Naive B cell (primary cell): Measurements from ENCODE around the gene TUBA3D. TPM values are rescaled to one million over a fixed set of nuclear protein-coding genes. Genes with fewer than 3 reads are reported as not detected.
"Not testable (repeated sequence)": the region's sequence is repeated elsewhere in the genome, so short reads cannot be mapped to it uniquely, and the experiment has no call there.

Source experiments
- ATAC-seq, 2 donors: fragments of 150-1000 bp; cut with Tn5 transposase; 2 replicates each; pipeline ENCODE4 v1.10.0; 2021; ENCODE audit warnings: low read depth in 2 of 2, mild to moderate bottlenecking in 2 of 2, moderate library complexity in 2 of 2
- DNase-seq: peaks from one replicate; pipeline ENCODE4 v3.0.0; 2022
- H3K27ac Mint-ChIP-seq, 6 donors: one replicate each; pipeline ENCODE4 v1.8.0; 2020 to 2022; ENCODE audit warnings: mild to moderate bottlenecking in 6 of 6, mixed read lengths in 6 of 6, moderate library complexity in 5 of 6, inconsistent platforms in 2 of 6
- H3K27me3 Mint-ChIP-seq, 3 donors: one replicate each; pipeline ENCODE4 v1.8.0; 2021 to 2022; ENCODE audit warnings: mixed read lengths in 3 of 3, mild to moderate bottlenecking in 1 of 3
- H3K36me3 Mint-ChIP-seq, 2 donors: one replicate each; pipeline ENCODE4 v1.8.0; 2020 to 2022; ENCODE audit warnings: mixed read lengths in 2 of 2, inconsistent platforms in 1 of 2, mild to moderate bottlenecking in 1 of 2
- H3K4me1 Mint-ChIP-seq, 3 donors: one replicate each; pipeline ENCODE4 v1.8.0; 2020 to 2022; ENCODE audit warnings: mixed read lengths in 3 of 3, inconsistent platforms in 1 of 3, mild to moderate bottlenecking in 1 of 3, moderate library complexity in 1 of 3
- H3K4me3 Mint-ChIP-seq, 8 donors: one replicate each; pipeline ENCODE4 v1.8.0; 2020 to 2022; ENCODE audit warnings: mild to moderate bottlenecking in 8 of 8, mixed read lengths in 8 of 8, moderate library complexity in 8 of 8, inconsistent platforms in 2 of 8
- H3K9me3 Mint-ChIP-seq, 7 donors: one replicate each; pipeline ENCODE4 v1.8.0; 2020 to 2022; ENCODE audit warnings: mixed read lengths in 7 of 7, mild to moderate bottlenecking in 5 of 7, inconsistent platforms in 2 of 7, moderate library complexity in 1 of 7
- polyA plus RNA-seq, 6 donors: library from polyadenylated mRNA; unstranded; fragments of 300-500 nt; fragmentation: Illumina TruSeq; gene quantifications; one replicate each; pipeline ENCODE4 v1.2.3, GENCODE V29; 2021; ENCODE audit warnings: low read depth in 6 of 6

Gene TUBA3D
- not detected for polyA plus RNA-seq

DNA sequence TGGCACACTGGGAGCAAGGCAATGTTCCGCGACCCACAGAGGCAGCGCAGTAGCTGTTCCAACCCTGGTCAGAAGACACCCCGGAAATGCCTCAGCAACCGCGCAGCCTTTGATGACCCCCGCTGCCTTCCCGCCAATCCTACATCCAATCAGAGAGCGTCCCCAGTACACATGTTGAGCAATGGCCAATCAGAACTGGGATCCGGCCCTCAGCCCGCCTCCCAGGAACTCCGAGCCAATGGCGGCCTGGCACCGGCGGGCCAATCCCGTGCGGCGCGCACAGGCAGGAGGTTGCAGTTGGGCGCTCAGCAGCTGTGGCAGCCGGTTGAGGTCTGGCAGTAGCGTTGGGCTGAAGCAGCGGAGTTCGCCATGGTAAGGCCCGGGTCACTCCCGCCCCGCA lies at the start of gene TUBA3D:
Gene TUBA3D (plus strand): TSS at position 289 of the 400 bp plus-strand sequence. CDS start 81 bp downstream, at position 370.
- H3K4me1 Mint-ChIP-seq, result no peaks in the 10 kb centered on the region
- H3K9me3 Mint-ChIP-seq, result no peaks in the 10 kb centered on the region
- no peak for DNase-seq

DNA sequence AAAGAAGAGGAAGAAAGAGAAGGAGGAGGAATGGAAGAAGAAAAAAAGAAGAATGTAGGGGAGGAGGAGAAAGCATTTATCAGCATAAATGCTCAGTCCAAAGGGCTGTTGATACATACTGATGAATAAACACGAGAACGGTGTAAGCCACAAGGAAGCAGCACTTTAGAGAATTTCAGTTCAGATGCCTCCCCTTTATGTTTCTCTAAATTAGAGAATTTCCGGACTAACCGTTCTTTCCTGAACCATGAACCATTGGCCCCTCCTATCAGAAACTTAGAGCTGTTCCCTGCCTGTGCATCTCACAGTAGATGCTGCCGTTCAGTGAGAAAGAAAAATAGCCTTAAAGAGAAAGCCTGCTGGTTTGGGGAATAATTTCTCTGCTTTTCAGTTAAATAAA lies 49.2 kb upstream of the TUBA3D start:
- Mint-ChIP-seq H3K4me3 (no peak overlapping the region), H3K36me3 (no peaks in the 10 kb centered on the region), H3K4me1 (peaks cover 0 to 4% (median 0%) of the 10 kb centered on the region in 3 donors), H3K27me3 (peaks cover 48 to 62% (median 60%) of the 10 kb centered on the region in 3 donors), H3K27ac (no peak overlapping the region), H3K9me3 (no peaks in the 10 kb centered on the region)
- no peak for DNase-seq
- ATAC-seq, result no peak

More for the DNA sequence above, at the start of gene TUBA3D:
- Mint-ChIP-seq H3K4me3 (no peak within 1 kb of the TSS), H3K36me3 (no peaks in the 10 kb centered on the region), H3K27me3 (no peaks in the 10 kb centered on the region), H3K27ac (no peak within 1 kb of the TSS)
- ATAC-seq, result no peak

DNA sequence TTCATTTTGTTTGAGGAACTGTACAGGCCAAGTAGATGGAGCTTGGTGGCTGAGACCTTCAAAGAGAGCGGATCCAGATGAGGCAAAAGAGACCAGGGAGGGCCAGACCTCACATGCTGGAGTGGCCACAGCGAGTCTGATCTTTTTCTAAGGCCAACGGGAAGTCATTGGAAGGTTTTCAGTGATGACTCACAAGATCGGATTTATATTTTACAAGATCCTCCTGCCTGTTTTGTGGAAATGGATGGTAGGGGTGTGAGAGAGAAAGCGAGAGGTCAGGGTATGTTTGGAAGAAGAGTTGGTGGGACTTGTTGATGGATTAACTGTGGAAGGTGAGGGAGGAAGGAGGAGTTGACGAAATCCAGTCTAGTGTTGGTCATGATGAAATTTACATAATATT lies 44.6 kb upstream of the TUBA3D start:
- Mint-ChIP-seq H3K4me1 (no peaks in the 10 kb centered on the region), H3K27ac (no peak overlapping the region), H3K36me3 (no peaks in the 10 kb centered on the region), H3K27me3 (peaks cover 33 to 38% (median 37%) of the 10 kb centered on the region in 3 donors), H3K9me3 (no peaks in the 10 kb centered on the region), H3K4me3 (no peak overlapping the region)
- no peak for DNase-seq
- no peak for ATAC-seq

DNA sequence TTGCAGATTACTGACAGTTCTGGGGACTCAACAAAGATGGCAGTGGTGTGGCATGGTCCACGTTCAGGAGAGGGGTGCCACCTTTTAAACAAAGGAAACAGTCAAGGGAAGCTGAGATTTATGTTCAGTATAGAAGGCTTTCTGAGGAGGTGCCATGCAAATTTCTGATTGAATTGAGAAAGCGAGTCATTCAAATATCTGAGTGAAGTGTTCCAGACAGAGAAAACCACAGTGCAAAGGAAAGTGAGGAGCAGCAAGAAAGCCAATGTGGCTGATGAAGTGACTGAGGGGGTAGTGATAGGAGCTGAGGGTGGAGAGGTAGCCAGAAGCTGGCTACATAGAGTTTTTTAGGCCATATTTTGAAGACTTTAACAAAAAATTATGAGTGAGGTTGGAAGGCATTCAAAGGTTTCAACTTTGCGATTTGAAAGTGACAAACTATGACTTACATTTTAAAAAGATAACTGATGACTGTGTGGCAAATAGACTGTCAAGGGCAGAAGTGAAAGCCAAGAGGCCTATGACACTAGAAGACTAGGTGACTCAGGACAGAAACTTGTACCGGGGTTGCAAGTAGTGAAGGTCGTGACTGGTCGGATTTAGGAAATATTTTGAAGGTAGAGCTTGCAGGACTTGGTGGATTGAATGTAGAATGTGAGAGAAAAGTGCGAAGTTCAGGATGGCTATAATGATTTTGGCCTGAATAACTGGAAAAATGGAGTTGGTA lies 35.0 kb upstream of the TUBA3D start:
- not testable (repeated sequence) for H3K4me1 Mint-ChIP-seq, H3K4me3 Mint-ChIP-seq, DNase-seq, H3K36me3 Mint-ChIP-seq, ATAC-seq, H3K9me3 Mint-ChIP-seq, H3K27ac Mint-ChIP-seq
- H3K27me3 Mint-ChIP-seq, result peaks cover 0 to 17% (median 14%) of the 10 kb centered on the region in 3 donors

DNA sequence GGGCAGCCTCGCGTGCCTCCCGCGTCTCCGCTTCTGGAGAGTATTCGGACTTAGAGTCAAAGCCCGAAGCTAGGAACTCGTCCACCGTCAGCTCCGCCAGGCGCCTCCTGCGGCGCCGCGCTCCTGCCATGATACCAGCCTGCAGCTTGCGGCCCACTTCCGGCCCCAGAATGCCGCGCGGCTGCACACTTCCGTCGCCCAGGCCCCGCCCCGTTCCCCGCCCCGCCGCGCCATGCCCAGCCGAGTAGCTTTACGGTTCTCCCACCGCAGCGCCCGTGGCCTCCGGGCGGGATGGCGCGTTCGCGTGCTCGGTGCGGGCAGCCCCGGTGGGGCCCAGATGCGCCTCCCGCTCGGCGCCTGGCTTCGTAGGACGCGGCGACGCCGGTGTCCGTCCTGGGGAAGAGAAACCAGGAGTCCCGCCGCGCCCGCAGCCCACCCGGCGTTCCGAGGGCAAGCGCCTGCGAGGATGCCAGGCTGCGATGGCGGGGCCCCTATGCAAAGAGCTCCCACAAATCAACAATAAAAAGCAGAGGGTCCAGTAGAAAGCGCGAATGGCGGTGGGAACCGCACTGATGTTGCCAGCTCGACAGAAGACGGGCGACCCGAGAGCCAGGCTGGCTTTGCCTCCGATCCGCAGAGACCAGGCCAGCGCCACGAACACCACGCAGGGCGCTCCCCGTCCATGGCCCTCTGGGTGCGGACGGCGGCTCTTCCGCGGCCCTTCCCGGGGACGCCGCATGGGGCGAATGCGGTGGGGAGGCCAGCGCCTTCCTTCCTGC lies 31.0 kb upstream of the TUBA3D start:
- H3K36me3 Mint-ChIP-seq, H3K4me3 Mint-ChIP-seq, DNase-seq, H3K4me1 Mint-ChIP-seq, ATAC-seq, H3K9me3 Mint-ChIP-seq, H3K27ac Mint-ChIP-seq: not testable (repeated sequence)
- H3K27me3 Mint-ChIP-seq, result peaks cover 4 to 22% (median 14%) of the 10 kb centered on the region in 3 donors

DNA sequence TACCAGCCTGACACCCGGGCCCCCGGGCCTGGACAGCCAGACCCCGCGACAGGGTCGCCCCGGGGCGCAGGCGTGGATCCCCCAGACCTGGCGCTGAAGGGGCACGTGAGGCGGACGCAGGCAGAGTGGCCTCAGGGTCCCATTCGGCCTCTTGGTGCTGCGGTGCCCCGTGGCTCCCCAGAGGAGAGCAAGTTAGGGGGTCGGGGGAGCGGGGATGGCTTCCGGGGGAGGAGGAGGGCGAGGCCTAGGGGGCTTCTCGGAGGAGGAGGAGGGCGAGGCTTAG lies 30.5 kb upstream of the TUBA3D start:
- not testable (repeated sequence) for H3K9me3 Mint-ChIP-seq, ATAC-seq, DNase-seq, H3K36me3 Mint-ChIP-seq, H3K27ac Mint-ChIP-seq, H3K4me1 Mint-ChIP-seq, H3K4me3 Mint-ChIP-seq
- peaks cover 7 to 21% (median 18%) of the 10 kb centered on the region in 3 donors for H3K27me3 Mint-ChIP-seq

DNA sequence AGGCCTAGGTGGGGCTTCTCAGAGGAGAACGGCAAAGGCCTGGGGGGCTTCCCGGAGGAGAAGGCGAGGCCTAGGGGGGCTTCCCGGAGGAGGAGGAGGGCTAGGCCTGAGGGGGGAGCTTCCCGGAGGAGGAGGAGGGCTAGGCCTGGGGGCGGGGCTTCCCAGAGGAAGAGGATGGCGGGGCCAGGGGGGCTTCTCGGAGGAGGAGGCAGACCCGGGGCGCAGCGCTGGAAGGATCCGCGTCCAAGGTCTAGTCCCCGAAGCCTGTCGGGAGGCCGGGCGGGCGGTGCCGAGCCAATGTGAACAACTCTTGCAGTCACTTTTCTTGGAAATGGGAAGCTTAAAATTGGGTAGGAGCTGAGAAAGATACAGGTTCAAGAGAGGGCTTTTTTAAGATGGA lies 30.0 kb upstream of the TUBA3D start:
- Mint-ChIP-seq H3K4me3 (no peak overlapping the region), H3K27me3 (peaks cover 7 to 18% (median 17%) of the 10 kb centered on the region in 3 donors), H3K4me1 (no peaks in the 10 kb centered on the region), H3K36me3 (no peaks in the 10 kb centered on the region), H3K27ac (no peak overlapping the region), H3K9me3 (peaks cover 0 to 1% (median 0%) of the 10 kb centered on the region in 7 donors)
- DNase-seq (no peak), ATAC-seq (no peak)

DNA sequence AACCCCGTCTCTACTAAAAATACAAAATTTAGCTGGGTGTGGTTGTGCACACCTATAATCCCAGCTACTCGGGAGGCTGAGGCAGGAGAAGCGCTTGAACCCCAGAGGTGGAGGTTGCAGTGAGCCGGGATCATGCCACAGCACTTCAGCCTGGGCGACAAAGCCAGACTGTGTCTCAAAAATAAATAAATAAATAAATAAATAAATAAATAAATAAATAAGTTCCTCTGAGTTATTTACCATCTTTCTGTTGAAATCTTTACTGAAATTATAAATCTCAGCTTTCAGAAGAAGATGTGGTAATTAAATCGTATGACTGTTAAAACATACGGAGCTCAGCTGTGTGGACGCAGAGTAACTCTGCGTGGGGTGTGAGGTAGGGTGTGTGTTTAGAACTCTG lies 27.9 kb upstream of the TUBA3D start:
- H3K27ac Mint-ChIP-seq, H3K4me1 Mint-ChIP-seq, DNase-seq, H3K9me3 Mint-ChIP-seq, H3K27me3 Mint-ChIP-seq, H3K4me3 Mint-ChIP-seq, ATAC-seq, H3K36me3 Mint-ChIP-seq: not testable (repeated sequence)

DNA sequence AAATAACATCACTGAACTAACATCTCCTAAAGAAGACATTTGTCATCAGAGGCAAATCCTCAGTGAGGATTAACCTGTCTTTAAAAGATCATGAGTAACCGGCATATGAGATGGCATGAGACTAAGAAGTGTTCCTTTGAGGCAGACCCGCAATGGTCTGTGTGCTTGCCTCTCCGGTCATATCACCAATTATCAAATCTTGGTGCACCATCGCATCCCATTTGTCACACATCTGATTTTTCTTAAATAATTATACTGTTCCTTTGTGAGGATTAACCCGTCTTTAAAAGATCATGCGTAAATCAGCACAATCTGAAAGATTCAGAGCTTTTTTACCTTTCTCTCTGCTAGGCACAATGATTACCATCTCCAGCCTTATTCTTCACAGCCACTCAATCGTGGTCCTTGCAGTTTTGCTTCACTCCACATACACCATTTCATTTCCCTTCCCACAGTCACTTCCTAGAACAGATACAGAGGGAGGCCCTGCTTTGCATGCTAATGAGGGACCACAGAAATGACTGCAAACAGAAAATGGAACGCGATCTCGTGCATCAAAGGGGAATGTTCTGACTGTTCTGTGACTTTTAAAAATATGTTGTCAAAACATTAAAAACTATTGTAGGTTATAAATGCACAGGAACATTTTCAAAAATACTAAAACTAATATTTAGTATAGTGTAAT lies 24.5 kb upstream of the TUBA3D start:
- H3K9me3 Mint-ChIP-seq, H3K4me1 Mint-ChIP-seq, ATAC-seq, DNase-seq, H3K4me3 Mint-ChIP-seq, H3K27ac Mint-ChIP-seq, H3K36me3 Mint-ChIP-seq: not testable (repeated sequence)
- peaks cover 5 to 13% (median 13%) of the 10 kb centered on the region in 3 donors for H3K27me3 Mint-ChIP-seq

DNA sequence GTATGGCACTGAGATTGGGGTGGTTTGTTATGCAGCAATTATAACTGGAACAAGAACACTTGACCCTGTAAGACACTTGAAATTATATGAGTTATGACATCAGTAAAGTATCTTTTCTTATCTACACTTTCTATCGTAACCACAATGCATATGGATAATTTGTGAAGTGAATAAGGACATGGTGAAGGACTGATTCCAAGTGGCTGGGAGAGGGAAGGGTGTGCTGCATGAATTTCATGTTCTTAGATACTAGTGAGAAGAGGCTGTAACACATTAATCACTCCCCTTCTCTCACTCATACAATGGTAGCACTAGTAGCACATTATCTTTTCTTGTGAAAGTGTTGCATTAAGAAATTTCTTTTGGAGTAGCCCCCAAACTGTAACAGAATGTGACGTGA lies 21.0 kb upstream of the TUBA3D start:
- peaks cover 8 to 20% (median 9%) of the 10 kb centered on the region in 3 donors for H3K27me3 Mint-ChIP-seq
- H3K9me3 Mint-ChIP-seq, H3K4me1 Mint-ChIP-seq, H3K27ac Mint-ChIP-seq, ATAC-seq, DNase-seq, H3K4me3 Mint-ChIP-seq, H3K36me3 Mint-ChIP-seq: not testable (repeated sequence)

DNA sequence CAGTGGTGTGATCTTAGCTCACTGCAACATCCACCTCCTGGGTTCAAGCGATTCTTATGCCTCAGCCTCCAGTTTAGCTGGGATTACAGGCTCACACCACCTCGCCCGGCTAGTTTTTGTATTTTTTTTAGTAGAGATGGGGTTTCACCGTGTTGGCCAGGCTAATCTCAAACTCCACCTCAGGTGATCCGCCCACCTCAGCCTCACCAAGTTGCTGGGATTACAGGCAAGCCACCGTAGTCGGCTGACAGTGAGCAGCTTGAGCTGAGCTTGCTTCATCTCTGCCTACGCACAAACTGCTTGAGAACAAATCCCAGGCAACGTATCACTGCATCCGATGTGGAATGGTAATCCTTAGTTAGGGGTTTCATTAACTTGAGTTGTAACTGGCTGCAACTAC lies 8.2 kb upstream of the TUBA3D start:
- not testable (repeated sequence) for H3K4me1 Mint-ChIP-seq, ATAC-seq, DNase-seq, H3K36me3 Mint-ChIP-seq, H3K9me3 Mint-ChIP-seq, H3K4me3 Mint-ChIP-seq, H3K27me3 Mint-ChIP-seq, H3K27ac Mint-ChIP-seq

DNA sequence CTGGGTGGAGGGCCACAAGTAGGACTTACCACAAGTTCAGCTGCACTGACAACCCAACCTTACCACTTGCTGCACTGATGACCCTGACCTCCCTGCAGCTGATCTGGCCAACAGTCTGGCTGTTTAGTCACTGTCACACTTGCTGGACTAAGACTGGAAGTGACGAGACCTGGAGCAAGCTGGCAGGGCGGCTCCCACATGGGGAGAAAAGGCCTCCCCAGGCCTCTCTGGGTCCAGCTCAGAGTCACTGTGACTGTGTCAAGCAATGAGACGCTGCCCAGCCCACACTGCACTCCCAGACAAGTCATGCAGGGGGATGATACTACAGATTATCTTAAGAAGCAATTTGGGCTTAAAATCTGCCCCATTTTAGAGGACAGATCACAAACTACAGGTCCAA lies 5.0 kb upstream of the TUBA3D start:
- not testable (repeated sequence) for DNase-seq, ATAC-seq, H3K27me3 Mint-ChIP-seq, H3K9me3 Mint-ChIP-seq, H3K4me3 Mint-ChIP-seq, H3K36me3 Mint-ChIP-seq, H3K4me1 Mint-ChIP-seq, H3K27ac Mint-ChIP-seq

DNA sequence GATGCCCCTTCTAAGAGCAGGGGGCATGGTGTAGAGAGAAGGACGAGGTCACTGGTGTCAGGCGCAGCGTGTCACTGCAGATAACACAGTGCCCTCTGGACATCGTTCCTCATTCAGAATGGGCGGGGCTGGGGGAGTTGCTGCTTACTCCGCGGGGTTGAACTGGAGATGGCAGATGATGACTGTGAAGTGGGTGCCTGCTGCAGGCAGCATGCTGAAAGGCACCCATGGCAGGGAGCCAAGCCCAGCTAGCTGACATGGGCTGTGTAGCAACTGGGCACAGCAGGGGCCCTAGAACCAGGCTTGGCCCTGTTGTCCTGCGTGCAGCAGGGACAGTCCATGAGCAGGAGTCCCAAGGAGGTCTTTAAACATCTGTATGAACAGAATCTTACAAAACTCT lies 4.3 kb upstream of the TUBA3D start:
- ATAC-seq, H3K27ac Mint-ChIP-seq, DNase-seq: not testable (repeated sequence)

DNA sequence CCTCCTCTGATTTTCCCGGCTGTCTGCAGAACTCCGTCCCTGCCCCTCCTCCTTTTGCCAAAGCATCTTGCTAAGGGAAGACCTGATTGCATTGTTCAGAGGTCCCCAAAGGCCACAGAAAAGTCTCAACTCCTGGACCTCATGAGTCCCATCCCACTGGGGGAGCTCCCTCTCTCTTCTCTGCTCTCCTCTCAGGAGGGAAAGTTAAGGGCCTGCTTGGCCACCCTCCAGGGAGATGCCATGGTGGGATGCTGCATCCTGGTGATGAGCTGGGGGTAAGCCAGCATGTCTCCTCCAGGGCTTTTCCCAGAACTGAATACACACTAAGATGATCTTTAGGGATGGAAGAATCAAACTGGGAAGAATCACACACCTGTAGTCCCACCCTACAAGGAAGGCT lies 2.7 kb upstream of the TUBA3D start:
- ATAC-seq, H3K9me3 Mint-ChIP-seq, H3K4me3 Mint-ChIP-seq, H3K4me1 Mint-ChIP-seq, H3K36me3 Mint-ChIP-seq, DNase-seq, H3K27me3 Mint-ChIP-seq: not testable (repeated sequence)
- H3K27ac Mint-ChIP-seq, result peak overlapping the region in 1 of 6 donors; percentile 68

More for the DNA sequence above, 4.3 kb upstream of the TUBA3D start:
- H3K4me1 Mint-ChIP-seq, H3K36me3 Mint-ChIP-seq, H3K27me3 Mint-ChIP-seq, H3K4me3 Mint-ChIP-seq, H3K9me3 Mint-ChIP-seq: not testable (repeated sequence)
